ENCODE measurements around the gene LPCAT1.

GRCh38 chr5:1511651-1512540 is 11.9 kb downstream of the LPCAT1 start:
- TF ChIP-seq EZH2phosphoT487 (IDR thresholded peaks at IDR 0.05; ENCODE audit: insufficient read depth, low read depth) (no peak), EZH2 (IDR thresholded peaks at IDR 0.05; ENCODE audit: insufficient read depth, poor library complexity, severe bottlenecking) (no peak)
